ENCODE results near the gene TADA1. TPM values are rescaled to one million over a fixed set of nuclear protein-coding genes. Genes with fewer than 3 reads are reported as not detected.

Gene TADA1
- total RNA-seq, 4 donors from 2014 or later, result 7.1 to 17.1 (median 10.7) TPM

DNA sequence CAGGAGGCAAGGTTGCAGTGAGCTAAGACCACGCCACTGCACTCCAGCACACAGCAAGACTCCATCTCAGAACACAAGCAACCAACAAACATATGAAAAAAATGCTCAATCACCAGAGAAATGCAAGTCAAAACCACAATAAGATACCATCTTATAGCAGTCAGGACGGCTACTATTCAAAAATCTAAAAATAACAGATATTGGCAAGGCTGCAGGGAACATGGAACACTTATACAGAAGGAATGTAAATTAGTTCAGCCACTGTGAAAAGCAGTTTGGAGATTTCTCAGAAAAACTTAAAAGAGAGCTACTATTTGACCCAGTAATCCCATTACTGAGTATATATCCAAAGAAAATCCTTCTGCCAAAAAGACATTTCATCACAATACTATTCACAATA lies 64.4 kb downstream of the TADA1 start:
- peaks cover 0 to 16% (median 0%) of the 10 kb centered on the region in 4 donors for H3K27me3 ChIP-seq
- no peak overlapping the region for H3K27ac ChIP-seq
- no peaks in the 10 kb centered on the region for H3K4me1 ChIP-seq
- intact Hi-C loops (cut with DNase I), result no loop called here
- no peaks in the 10 kb centered on the region for H3K9me3 ChIP-seq
- H3K36me3 ChIP-seq, result no peaks in the 10 kb centered on the region
- TF ChIP-seq, protein P1, sequence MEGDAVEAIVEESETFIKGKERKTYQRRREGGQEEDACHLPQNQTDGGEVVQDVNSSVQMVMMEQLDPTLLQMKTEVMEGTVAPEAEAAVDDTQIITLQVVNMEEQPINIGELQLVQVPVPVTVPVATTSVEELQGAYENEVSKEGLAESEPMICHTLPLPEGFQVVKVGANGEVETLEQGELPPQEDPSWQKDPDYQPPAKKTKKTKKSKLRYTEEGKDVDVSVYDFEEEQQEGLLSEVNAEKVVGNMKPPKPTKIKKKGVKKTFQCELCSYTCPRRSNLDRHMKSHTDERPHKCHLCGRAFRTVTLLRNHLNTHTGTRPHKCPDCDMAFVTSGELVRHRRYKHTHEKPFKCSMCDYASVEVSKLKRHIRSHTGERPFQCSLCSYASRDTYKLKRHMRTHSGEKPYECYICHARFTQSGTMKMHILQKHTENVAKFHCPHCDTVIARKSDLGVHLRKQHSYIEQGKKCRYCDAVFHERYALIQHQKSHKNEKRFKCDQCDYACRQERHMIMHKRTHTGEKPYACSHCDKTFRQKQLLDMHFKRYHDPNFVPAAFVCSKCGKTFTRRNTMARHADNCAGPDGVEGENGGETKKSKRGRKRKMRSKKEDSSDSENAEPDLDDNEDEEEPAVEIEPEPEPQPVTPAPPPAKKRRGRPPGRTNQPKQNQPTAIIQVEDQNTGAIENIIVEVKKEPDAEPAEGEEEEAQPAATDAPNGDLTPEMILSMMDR (IDR thresholded peaks at IDR 0.05), result no peak
- no peak for TF ChIP-seq POLR2A (IDR thresholded peaks at IDR 0.05)
- DNase-seq, result no peak
- WGBS, 2 donors, result 29 to 41% methylated on average over 2 of the region's 2 CpGs
- no peak overlapping the region for H3K4me3 ChIP-seq

GRCh38 chr1:166808952-166809351 lies 67.1 kb downstream of the TADA1 start:
- no peaks in the 10 kb centered on the region for H3K9me3 ChIP-seq
- WGBS, 2 donors, result 76 to 83% methylated on average over 2 of the region's 2 CpGs
- no peak overlapping the region for H3K27ac ChIP-seq
- no peaks in the 10 kb centered on the region for H3K27me3 ChIP-seq
- H3K36me3 ChIP-seq, result no peaks in the 10 kb centered on the region
- H3K4me3 ChIP-seq, result no peak overlapping the region
- no peak for DNase-seq
- no peaks in the 10 kb centered on the region for H3K4me1 ChIP-seq
- intact Hi-C loops (cut with DNase I), result no loop called here
- TF ChIP-seq, protein P1 (IDR thresholded peaks at IDR 0.05), result no peak
- TF ChIP-seq POLR2A (IDR thresholded peaks at IDR 0.05), result no peak

Other genes starting within 250 kb of the TADA1 start
- 10 to 100 TPM; 18.7 to 34.1 (median 25.3) TPM for gene POGK, start 36.8 kb downstream of the TADA1 start, total RNA-seq
- gene ILDR2, start 99.3 kb upstream of the TADA1 start, total RNA-seq, result under 1 TPM in 3 of 4 donors, not detected in 1; 0.04 to 0.57 (median 0.21) TPM
- gene MAEL, start 113.0 kb upstream of the TADA1 start, total RNA-seq, result not detected
- not detected for gene GPA33, start 214.1 kb upstream of the TADA1 start, total RNA-seq
- under 1 TPM in 1 of 4 donors, not detected in 3; under 0.01 TPM for gene STYXL2, start 217.8 kb upstream of the TADA1 start, total RNA-seq

Data from esophagus squamous epithelium (tissue), 5 donors.